Measurements from ENCODE around the gene MRPS18A.
A peak's percentile ranks its signal among the peaks of the same experiment; 100 is the strongest.

MRPS18A gene

GRCh38 chr6:43687437-43688347, at the start of gene MRPS18A:
TSS of gene MRPS18A (minus strand) at chr6:43687791. CDS start at chr6:43687779, 12 bp downstream.
- DNase-seq (ENCODE audit: low spot score) = peak; percentile 65

- DNase-seq (ENCODE audit: low spot score) = no peak
Observed at GRCh38 chr6:43736844-43737243, 49.3 kb upstream of the MRPS18A start.

GRCh38 chr6:43736211-43736786, 48.7 kb upstream of the MRPS18A start:
- no peak for DNase-seq (ENCODE audit: low spot score)

- DNase-seq (ENCODE audit: low spot score) = no peak
Observed at GRCh38 chr6:43735642-43736199, 48.1 kb upstream of the MRPS18A start.

GRCh38 chr6:43734294-43734665, 46.7 kb upstream of the MRPS18A start:
- DNase-seq (ENCODE audit: low spot score) = no peak

GRCh38 chr6:43733471-43734293, 46.1 kb upstream of the MRPS18A start:
- DNase-seq (ENCODE audit: low spot score) = no peak

- DNase-seq (ENCODE audit: low spot score) = no peak
Observed at GRCh38 chr6:43730634-43731033, 43.0 kb upstream of the MRPS18A start.

GRCh38 chr6:43729537-43729936, 41.9 kb upstream of the MRPS18A start:
- DNase-seq (ENCODE audit: low spot score) = no peak

GRCh38 chr6:43728586-43728985, 41.0 kb upstream of the MRPS18A start:
- DNase-seq (ENCODE audit: low spot score) = no peak

GRCh38 chr6:43727634-43728033, 40.0 kb upstream of the MRPS18A start:
- DNase-seq (ENCODE audit: low spot score) = no peak

- no peak for DNase-seq (ENCODE audit: low spot score)
Observed at GRCh38 chr6:43725643-43726580, 38.3 kb upstream of the MRPS18A start.

GRCh38 chr6:43724914-43725642, 37.5 kb upstream of the MRPS18A start:
- DNase-seq (ENCODE audit: low spot score) = no peak

- DNase-seq (ENCODE audit: low spot score) = no peak
Observed at GRCh38 chr6:43724354-43724753, 36.8 kb upstream of the MRPS18A start.

- peak; percentile 73 for DNase-seq (ENCODE audit: low spot score)
Observed at GRCh38 chr6:43723737-43724295, 36.2 kb upstream of the MRPS18A start.

GRCh38 chr6:43722920-43723545, 35.4 kb upstream of the MRPS18A start:
- DNase-seq (ENCODE audit: low spot score) = peak; percentile 32

GRCh38 chr6:43720999-43721398, 33.4 kb upstream of the MRPS18A start:
- no peak for DNase-seq (ENCODE audit: low spot score)

- no peak for DNase-seq (ENCODE audit: low spot score)
Observed at GRCh38 chr6:43719511-43719910, 31.9 kb upstream of the MRPS18A start.

GRCh38 chr6:43718387-43719105, 31.0 kb upstream of the MRPS18A start:
- DNase-seq (ENCODE audit: low spot score) = peak; percentile 36

GRCh38 chr6:43717822-43718221, 30.2 kb upstream of the MRPS18A start:
- no peak for DNase-seq (ENCODE audit: low spot score)

Measured in HuH-7 (cell line).